OCI-LY7 (cell line): ENCODE results near the gene FGFBP3. TPM values are rescaled to one million over a fixed set of nuclear protein-coding genes. Genes with fewer than 3 reads are reported as not detected.

ENCODE experiments used
- BruUV-seq: library from RNA; stranded (reverse); fragments of 400-500 nt; replicated peaks from 2 replicates; lab custom pipeline; 2021; lab: Mats Ljungman, UMichigan
- CTCF ChIA-PET: fragments of 300-600 bp; sonication (Branson Sonifier 250); formaldehyde crosslinking; loops from one replicate; lab custom pipeline; 2022; ENCODE audit warnings: antibody characterized with exemption; ENCODE audit not compliant: unreplicated experiment; lab: Charles Lee
- POLR2A ChIA-PET: fragments of 300-600 bp; sonication (Branson Sonifier 250); formaldehyde crosslinking; loops from one replicate; lab custom pipeline; 2022; ENCODE audit warnings: antibody characterized with exemption; lab: Charles Lee
- DNase-seq: peaks from one replicate; pipeline ENCODE4 v3.0.0-alpha.2; 2015; ENCODE audit warnings: low spot score
- H2AFZ ChIP-seq: fragments of 200-600 bp; sonication (generic), shearing (Covaris generic); 2 replicates; pipeline ENCODE4 v1.6.1; 2014; ENCODE audit warnings: mild to moderate bottlenecking, antibody characterized with exemption, low read length, moderate library complexity
- H3K27ac ChIP-seq: fragments of 200-600 bp; sonication (generic); 2 replicates; pipeline ENCODE4 v1.5.1; 2014; ENCODE audit warnings: mixed run types, low read depth, mild to moderate bottlenecking, moderate library complexity, low read length, inconsistent platforms; ENCODE audit not compliant: poor library complexity, severe bottlenecking
- H3K36me3 ChIP-seq: fragments of 200-600 bp; sonication (generic); 2 replicates; pipeline ENCODE4 v1.6.1; 2014; ENCODE audit warnings: mild to moderate bottlenecking, antibody characterized with exemption, low read length, moderate library complexity, mixed read lengths; ENCODE audit not compliant: insufficient read depth
- H3K4me1 ChIP-seq: fragments of 200-600 bp; sonication (generic); 2 replicates; pipeline ENCODE4 v1.5.1; 2014; ENCODE audit warnings: mild to moderate bottlenecking, low read length; ENCODE audit not compliant: insufficient read depth, poor library complexity, severe bottlenecking
- H3K4me2 ChIP-seq: fragments of 200-600 bp; sonication (generic); 2 replicates; pipeline ENCODE4 v1.6.1; 2014; ENCODE audit warnings: mild to moderate bottlenecking, low read length
- H3K4me3 ChIP-seq: fragments of 200-600 bp; sonication (generic); 2 replicates; pipeline ENCODE4 v1.5.1; 2014; ENCODE audit warnings: mild to moderate bottlenecking, low read depth, low read length; ENCODE audit not compliant: poor library complexity, severe bottlenecking
- H3K79me2 ChIP-seq: fragments of 200-600 bp; sonication (generic); 2 replicates; pipeline ENCODE4 v1.6.1; 2016; ENCODE audit warnings: low read depth, mild to moderate bottlenecking, low read length, moderate library complexity, mixed read lengths; ENCODE audit not compliant: insufficient read depth
- H3K9me2 ChIP-seq: fragments of 200-600 bp; sonication (generic); 2 replicates; pipeline ENCODE4 v1.6.1; 2016; ENCODE audit warnings: mild to moderate bottlenecking, low read length, mixed read lengths; ENCODE audit not compliant: insufficient read depth
- H3K9me3 ChIP-seq: fragments of 200-600 bp; sonication (generic); 2 replicates; pipeline ENCODE4 v1.6.1; 2014; ENCODE audit warnings: mild to moderate bottlenecking, mixed run types, low read length, mixed read lengths
- H4K20me1 ChIP-seq: fragments of 200-600 bp; sonication (generic); 2 replicates; pipeline ENCODE4 v1.6.1; 2014; ENCODE audit warnings: mild to moderate bottlenecking, antibody characterized with exemption, low read length, moderate library complexity, mixed read lengths; ENCODE audit not compliant: insufficient read depth
- EZH2phosphoT487 ChIP-seq: fragments of 200-600 bp; sonication (generic); IDR thresholded peaks from 2 replicates; pipeline ENCODE4 v1.6.1; 2018; ENCODE audit warnings: low read depth, borderline replicate concordance, mild to moderate bottlenecking, mixed run types, antibody characterized with exemption, low read length, moderate library complexity, mixed read lengths
- intact Hi-C: fragments of 100-400 bp; cut with micrococcal nuclease; formaldehyde crosslinking; loops from one replicate; pipeline ENCODE4 v1.10.0; 2022; ENCODE audit not compliant: unreplicated experiment
- total RNA-seq, 2 experiments: library from RNA; depleted of rRNA in 1 of 2; stranded (reverse); fragments of >200 nt in 1 of 2; shearing (Covaris generic) in 1 of 2; gene quantifications; 2 replicates each; pipeline ENCODE4 v1.2.3, GENCODE V29; 2014 to 2022
- TF ChIP-seq, protein P1 (sequence below): fragments of 200-600 bp; sonication (generic); conservative IDR thresholded peaks from 2 replicates; pipeline ENCODE4 v1.5.1; 2014; ENCODE audit warnings: mild to moderate bottlenecking, antibody characterized with exemption, low read length, moderate library complexity, mixed read lengths

The FGFBP3 gene
- total RNA-seq, 2 experiments from 2014 or later = 1.1 to 2.7 TPM

GRCh38 chr10:91955114-91955513 lies 45.8 kb upstream of the FGFBP3 start:
- Histone ChIP-seq H3K9me3 (no peaks in the 10 kb centered on the region), H3K9me2 (no peaks in the 10 kb centered on the region), H2AFZ (no peak overlapping the region), H3K4me2 (no peak overlapping the region), H3K4me3 (no peak overlapping the region), H3K4me1 (no peaks in the 10 kb centered on the region), H3K79me2 (no peaks in the 10 kb centered on the region), H3K27ac (no peak overlapping the region), H3K36me3 (peaks cover 94% of the 10 kb centered on the region), H4K20me1 (peaks cover 4% of the 10 kb centered on the region; the same call in 1 of the 2 replicates)
- TF ChIP-seq, protein P1, sequence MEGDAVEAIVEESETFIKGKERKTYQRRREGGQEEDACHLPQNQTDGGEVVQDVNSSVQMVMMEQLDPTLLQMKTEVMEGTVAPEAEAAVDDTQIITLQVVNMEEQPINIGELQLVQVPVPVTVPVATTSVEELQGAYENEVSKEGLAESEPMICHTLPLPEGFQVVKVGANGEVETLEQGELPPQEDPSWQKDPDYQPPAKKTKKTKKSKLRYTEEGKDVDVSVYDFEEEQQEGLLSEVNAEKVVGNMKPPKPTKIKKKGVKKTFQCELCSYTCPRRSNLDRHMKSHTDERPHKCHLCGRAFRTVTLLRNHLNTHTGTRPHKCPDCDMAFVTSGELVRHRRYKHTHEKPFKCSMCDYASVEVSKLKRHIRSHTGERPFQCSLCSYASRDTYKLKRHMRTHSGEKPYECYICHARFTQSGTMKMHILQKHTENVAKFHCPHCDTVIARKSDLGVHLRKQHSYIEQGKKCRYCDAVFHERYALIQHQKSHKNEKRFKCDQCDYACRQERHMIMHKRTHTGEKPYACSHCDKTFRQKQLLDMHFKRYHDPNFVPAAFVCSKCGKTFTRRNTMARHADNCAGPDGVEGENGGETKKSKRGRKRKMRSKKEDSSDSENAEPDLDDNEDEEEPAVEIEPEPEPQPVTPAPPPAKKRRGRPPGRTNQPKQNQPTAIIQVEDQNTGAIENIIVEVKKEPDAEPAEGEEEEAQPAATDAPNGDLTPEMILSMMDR = no peak
- no peak for TF ChIP-seq EZH2phosphoT487
- no TSS peak for BruUV-seq
- no peak for DNase-seq
- ChIA-PET CTCF (no interaction called here), POLR2A (no interaction called here)
- intact Hi-C loops = no loop called here

DNA sequence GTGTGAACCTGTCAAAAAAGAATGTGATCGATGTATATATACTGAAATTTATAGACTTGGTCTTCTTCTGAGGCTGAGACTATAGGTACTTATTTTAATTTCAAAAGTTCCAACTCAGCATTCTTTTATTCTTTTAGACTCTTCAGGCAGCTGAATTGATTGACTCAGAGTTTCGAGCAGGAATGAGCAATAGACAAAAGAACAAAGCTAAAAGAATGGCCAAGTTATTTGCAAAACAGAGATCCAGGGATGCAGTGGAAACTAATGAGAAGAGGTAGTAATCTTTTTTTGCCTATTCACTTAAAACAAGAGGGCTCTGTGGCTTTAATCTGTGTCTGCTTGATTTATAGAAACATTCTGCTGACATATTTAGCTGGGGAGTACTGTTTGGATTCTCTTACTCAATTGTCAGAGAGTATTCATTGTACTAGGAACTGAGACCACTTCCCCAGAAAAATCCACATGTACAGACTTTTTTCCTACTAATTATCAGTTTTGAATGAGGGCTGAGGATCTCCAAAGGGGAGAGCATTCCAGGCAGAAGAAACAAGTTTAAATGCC lies 44.4 kb upstream of the FGFBP3 start:
- no peaks in the 10 kb centered on the region for H3K4me1 ChIP-seq

More for the DNA sequence above, 44.4 kb upstream of the FGFBP3 start:
- Histone ChIP-seq H2AFZ (no peak overlapping the region), H3K4me3 (no peak overlapping the region), H3K36me3 (peaks cover 89% of the 10 kb centered on the region), H4K20me1 (peaks cover 4% of the 10 kb centered on the region; the same call in 1 of the 2 replicates), H3K9me3 (no peaks in the 10 kb centered on the region), H3K79me2 (no peaks in the 10 kb centered on the region), H3K9me2 (no peaks in the 10 kb centered on the region), H3K27ac (no peak overlapping the region), H3K4me2 (no peak overlapping the region)
- BruUV-seq = no TSS peak
- CTCF ChIA-PET = no interaction called here
- no peak for TF ChIP-seq EZH2phosphoT487
- TF ChIP-seq, protein P1 = no peak
- POLR2A ChIA-PET = interaction anchor here (0.9 kb wide), 1 partner anchor 15 kb away, joined by 3 read pairs; no protein-coding TSS in a partner anchor
- DNase-seq = no peak
- intact Hi-C loops = no loop called here
